Uterus (tissue), 4 donors: ENCODE measurements around the gene SULT1C3. TPM values are rescaled to one million over a fixed set of nuclear protein-coding genes. Genes with fewer than 3 reads are reported as not detected.
"Not testable (repeated sequence)": the region's sequence is repeated elsewhere in the genome, so short reads cannot be mapped to it uniquely, and the experiment has no call there.

Experiments used
- DNase-seq, 2 donors: peaks; one replicate each; pipeline ENCODE4 v3.0.0-alpha.2; 2019 to 2020
- H3K27ac ChIP-seq, 2 donors: fragments of 200-600 bp; sonication (generic); 1 replicate in 1 of 2; 2 replicates in 1 of 2; pipeline ENCODE4 v1.5.1; 2016 to 2018
- H3K27me3 ChIP-seq, 2 donors: fragments of 200-600 bp; sonication (generic); one replicate each; pipeline ENCODE4 v1.5.1; 2018 to 2019; ENCODE audit warnings: control low read depth in 1 of 2
- H3K36me3 ChIP-seq, 2 donors: fragments of 200-600 bp; sonication (generic); one replicate each; pipeline ENCODE4 v1.5.1; 2019; ENCODE audit warnings: control low read depth in 1 of 2
- H3K4me1 ChIP-seq, 2 donors: fragments of 200-600 bp; sonication (generic); one replicate each; pipeline ENCODE4 v1.5.1; 2018 to 2019; ENCODE audit warnings: control low read depth in 1 of 2
- H3K4me3 ChIP-seq, 2 donors: fragments of 200-600 bp; sonication (generic); 1 replicate in 1 of 2; 2 replicates in 1 of 2; pipeline ENCODE4 v1.5.1; 2018 to 2019; ENCODE audit warnings: mild to moderate bottlenecking in 1 of 2
- H3K9me3 ChIP-seq, 2 donors: fragments of 200-600 bp; sonication (generic); one replicate each; pipeline ENCODE4 v1.5.1; 2019; ENCODE audit warnings: control low read depth in 1 of 2
- POLR2A ChIP-seq, 2 donors: fragments of 450-650 bp; IDR thresholded peaks; one replicate each; pipeline ENCODE4 v1.6.1; 2016; ENCODE audit warnings: antibody characterized with exemption in 2 of 2, mild to moderate bottlenecking in 1 of 2, moderate library complexity in 1 of 2
- intact Hi-C: fragments of 100-400 bp; cut with DNase I; formaldehyde crosslinking; loops from one replicate; pipeline ENCODE4 v1.15.1; 2023; ENCODE audit warnings: low total_unique reads
- total RNA-seq, 4 donors: library from RNA; depleted of rRNA in 3 of 4; stranded (reverse); fragments of >200 nt in 3 of 4; gene quantifications; one replicate each; pipeline versions ENCODE4 v1.1.0 to v1.2.4, GENCODE V29; 2014 to 2023
- TF ChIP-seq, protein P1 (sequence below), 4 experiments: fragments of 200-600 bp in 2 of 4; fragments of 450-650 bp in 2 of 4; sonication (generic) in 2 of 4; IDR thresholded peaks; one replicate each; pipeline ENCODE4 v1.5.1; 2016 to 2019; ENCODE audit warnings: antibody characterized with exemption in 4 of 4, mild to moderate bottlenecking in 2 of 4, moderate library complexity in 1 of 4
- donor health status: DM: yes; HTN: yes; CAD: no.

SULT1C3 gene
- total RNA-seq, 4 donors from 2014 or later: not detected

- Histone ChIP-seq H3K27me3 (no peaks in the 10 kb centered on the region), H3K4me1 (no peaks in the 10 kb centered on the region), H3K36me3 (no peaks in the 10 kb centered on the region), H3K27ac (no peak overlapping the region), H3K4me3 (no peak overlapping the region), H3K9me3 (no peaks in the 10 kb centered on the region)
- no peak for TF ChIP-seq POLR2A (IDR thresholded peaks at IDR 0.05)
- TF ChIP-seq, protein P1, sequence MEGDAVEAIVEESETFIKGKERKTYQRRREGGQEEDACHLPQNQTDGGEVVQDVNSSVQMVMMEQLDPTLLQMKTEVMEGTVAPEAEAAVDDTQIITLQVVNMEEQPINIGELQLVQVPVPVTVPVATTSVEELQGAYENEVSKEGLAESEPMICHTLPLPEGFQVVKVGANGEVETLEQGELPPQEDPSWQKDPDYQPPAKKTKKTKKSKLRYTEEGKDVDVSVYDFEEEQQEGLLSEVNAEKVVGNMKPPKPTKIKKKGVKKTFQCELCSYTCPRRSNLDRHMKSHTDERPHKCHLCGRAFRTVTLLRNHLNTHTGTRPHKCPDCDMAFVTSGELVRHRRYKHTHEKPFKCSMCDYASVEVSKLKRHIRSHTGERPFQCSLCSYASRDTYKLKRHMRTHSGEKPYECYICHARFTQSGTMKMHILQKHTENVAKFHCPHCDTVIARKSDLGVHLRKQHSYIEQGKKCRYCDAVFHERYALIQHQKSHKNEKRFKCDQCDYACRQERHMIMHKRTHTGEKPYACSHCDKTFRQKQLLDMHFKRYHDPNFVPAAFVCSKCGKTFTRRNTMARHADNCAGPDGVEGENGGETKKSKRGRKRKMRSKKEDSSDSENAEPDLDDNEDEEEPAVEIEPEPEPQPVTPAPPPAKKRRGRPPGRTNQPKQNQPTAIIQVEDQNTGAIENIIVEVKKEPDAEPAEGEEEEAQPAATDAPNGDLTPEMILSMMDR (IDR thresholded peaks at IDR 0.05): no peak
- intact Hi-C loops: no loop called here
- no peak for DNase-seq
These were observed 38.9 kb downstream of the SULT1C3 start for GRCh38 chr2:108278631-108279030.

GRCh38 chr2:108279468-108279867, 39.7 kb downstream of the SULT1C3 start:
- no peak for DNase-seq
- H3K36me3 ChIP-seq: no peaks in the 10 kb centered on the region
- TF ChIP-seq, protein P1 (IDR thresholded peaks at IDR 0.05): no peak
- TF ChIP-seq POLR2A (IDR thresholded peaks at IDR 0.05): no peak
- no peaks in the 10 kb centered on the region for H3K27me3 ChIP-seq
- H3K4me3 ChIP-seq: no peak overlapping the region
- H3K27ac ChIP-seq: no peak overlapping the region
- intact Hi-C loops: no loop called here
- H3K4me1 ChIP-seq: no peaks in the 10 kb centered on the region
- no peaks in the 10 kb centered on the region for H3K9me3 ChIP-seq

DNA sequence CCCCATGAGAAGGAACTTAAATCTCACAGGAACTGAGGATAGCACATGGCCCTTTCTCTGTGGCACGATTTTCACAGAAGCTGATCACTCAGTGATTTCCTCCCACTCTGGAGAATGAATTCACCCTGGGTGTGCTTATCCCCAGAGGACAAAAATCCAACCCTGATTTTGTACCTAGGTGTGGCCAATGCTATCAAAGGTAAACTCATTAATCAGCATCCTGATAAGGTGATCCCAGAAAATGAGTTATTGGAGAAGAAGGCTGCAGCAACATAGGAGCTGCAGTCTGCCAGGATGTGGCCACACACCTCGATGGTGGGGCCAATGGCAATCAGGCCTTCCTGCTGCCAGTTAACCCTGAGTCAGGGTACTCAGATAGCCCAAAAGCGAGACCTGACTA, 40.7 kb downstream of the SULT1C3 start:
- Histone ChIP-seq H3K27ac (no peak overlapping the region), H3K9me3 (no peaks in the 10 kb centered on the region), H3K27me3 (no peaks in the 10 kb centered on the region), H3K4me3 (no peak overlapping the region), H3K36me3 (no peaks in the 10 kb centered on the region), H3K4me1 (no peaks in the 10 kb centered on the region)
- no peak for DNase-seq
- intact Hi-C loops: no loop called here
- TF ChIP-seq, protein P1 (IDR thresholded peaks at IDR 0.05): no peak

DNA sequence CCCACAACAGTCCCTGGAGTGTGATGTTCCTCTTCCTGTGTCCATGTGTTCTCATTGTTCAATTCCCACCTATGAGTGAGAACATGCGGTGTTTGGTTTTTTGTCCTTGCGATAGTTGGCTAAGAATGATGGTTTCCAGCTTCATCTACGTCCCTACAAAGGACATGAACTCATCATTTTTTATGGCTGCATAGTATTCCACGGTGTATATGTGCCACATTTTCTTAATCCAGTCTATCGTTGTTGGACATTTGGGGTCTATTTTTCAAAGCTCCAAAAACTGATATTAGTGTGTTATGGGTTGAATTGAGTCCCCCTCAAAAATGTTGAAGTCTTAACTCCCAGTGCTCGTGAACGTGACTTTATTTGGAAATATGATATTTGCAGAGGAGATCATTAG, 44.8 kb downstream of the SULT1C3 start:
- H3K27me3 ChIP-seq, H3K9me3 ChIP-seq, H3K4me1 ChIP-seq, H3K4me3 ChIP-seq, H3K36me3 ChIP-seq, DNase-seq, H3K27ac ChIP-seq, intact Hi-C loops: not testable (repeated sequence)

GRCh38 chr2:108285616-108286015, 45.8 kb downstream of the SULT1C3 start:
- Histone ChIP-seq H3K36me3 (no peaks in the 10 kb centered on the region), H3K27ac (no peak overlapping the region), H3K4me3 (no peak overlapping the region), H3K4me1 (no peaks in the 10 kb centered on the region), H3K9me3 (no peaks in the 10 kb centered on the region), H3K27me3 (no peaks in the 10 kb centered on the region)
- intact Hi-C loops: no loop called here
- no peak for DNase-seq
- no peak for TF ChIP-seq POLR2A (IDR thresholded peaks at IDR 0.05)
- TF ChIP-seq, protein P1 (IDR thresholded peaks at IDR 0.05): no peak

GRCh38 chr2:108287169-108287568, 47.4 kb downstream of the SULT1C3 start:
- H3K4me3 ChIP-seq: no peak overlapping the region
- DNase-seq: no peak
- no peaks in the 10 kb centered on the region for H3K36me3 ChIP-seq
- H3K27ac ChIP-seq: no peak overlapping the region
- intact Hi-C loops: no loop called here
- TF ChIP-seq, protein P1 (IDR thresholded peaks at IDR 0.05): no peak
- no peak for TF ChIP-seq POLR2A (IDR thresholded peaks at IDR 0.05)
- no peaks in the 10 kb centered on the region for H3K27me3 ChIP-seq
- no peaks in the 10 kb centered on the region for H3K4me1 ChIP-seq
- H3K9me3 ChIP-seq: no peaks in the 10 kb centered on the region
